NCI-H1417 (cell line): ENCODE data around the gene LEO1.

Experiments
- DNase-seq, 3 experiments: peaks; one replicate each; lab custom pipeline; 2025; lab: John Stamatoyannopoulos, UW

LEO1 gene

DNA sequence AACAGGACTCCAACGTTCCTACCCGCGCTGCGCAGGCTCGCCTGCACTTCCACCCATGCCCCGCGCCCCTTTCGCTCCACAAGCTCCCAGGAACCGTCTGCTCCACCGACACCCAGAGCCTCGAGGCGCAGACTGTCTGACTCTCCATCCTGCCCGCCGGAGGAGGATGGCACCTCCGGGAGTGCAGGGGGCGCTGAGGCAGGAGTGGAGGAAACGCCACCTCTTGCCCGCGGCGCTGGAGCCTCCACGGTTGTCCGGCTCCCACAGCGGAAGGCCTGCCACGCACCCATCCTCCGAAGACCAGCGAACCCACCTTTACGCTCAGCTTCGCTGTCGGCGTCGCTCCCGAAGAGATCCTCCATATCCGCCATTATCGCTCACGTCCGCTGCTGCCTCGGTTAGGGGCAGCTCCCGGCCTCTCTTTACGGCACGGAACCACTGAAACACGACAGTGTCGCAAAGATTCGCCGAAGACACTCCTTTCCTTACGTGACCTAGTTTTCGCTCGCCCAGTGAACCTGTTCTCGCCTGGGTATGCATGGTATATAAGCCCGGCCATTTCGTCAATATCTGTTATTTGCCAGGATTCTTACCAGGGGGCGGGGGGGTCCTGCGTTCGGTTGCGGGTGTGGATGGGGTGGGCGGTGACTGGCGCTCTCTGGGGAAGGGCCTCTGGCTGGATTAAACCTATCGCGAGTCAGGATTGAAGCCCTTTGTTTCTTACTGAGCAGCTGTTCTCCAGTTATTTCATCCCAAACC lies at the start of gene LEO1:
LEO1 (minus strand) TSS at position 404 of the 759 bp plus-strand sequence; CDS start at position 371, 33 bp downstream.
- peak; percentile 90 to 95 (median 94) for DNase-seq

DNA sequence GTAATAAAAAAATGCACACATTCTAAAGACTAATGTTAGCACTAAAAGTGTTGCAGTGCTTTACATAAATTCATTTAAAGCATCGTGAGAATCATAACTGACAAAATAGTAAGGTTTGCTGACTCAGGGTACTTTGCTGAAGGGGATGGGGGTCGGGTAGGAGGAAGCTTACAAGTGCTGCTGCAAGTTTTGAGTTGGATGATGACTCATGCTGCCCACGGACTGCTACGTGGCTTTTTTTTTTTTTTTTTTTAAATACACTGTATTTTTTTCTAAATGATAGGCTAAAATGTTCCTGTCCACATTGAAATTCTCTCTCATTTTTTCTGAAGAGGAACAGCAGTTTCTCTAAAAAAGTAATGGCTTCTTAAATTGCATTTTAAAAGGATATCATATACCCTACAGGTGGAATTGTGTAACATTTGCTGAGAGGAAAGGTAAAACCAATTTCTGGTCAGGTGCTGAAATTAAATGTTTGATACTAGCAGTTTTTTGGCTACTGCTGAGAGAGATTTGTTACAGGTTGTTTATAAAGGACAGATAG lies 49.6 kb upstream of the LEO1 start:
- peak in 1 of 3 experiments; percentile 22 for DNase-seq

DNA sequence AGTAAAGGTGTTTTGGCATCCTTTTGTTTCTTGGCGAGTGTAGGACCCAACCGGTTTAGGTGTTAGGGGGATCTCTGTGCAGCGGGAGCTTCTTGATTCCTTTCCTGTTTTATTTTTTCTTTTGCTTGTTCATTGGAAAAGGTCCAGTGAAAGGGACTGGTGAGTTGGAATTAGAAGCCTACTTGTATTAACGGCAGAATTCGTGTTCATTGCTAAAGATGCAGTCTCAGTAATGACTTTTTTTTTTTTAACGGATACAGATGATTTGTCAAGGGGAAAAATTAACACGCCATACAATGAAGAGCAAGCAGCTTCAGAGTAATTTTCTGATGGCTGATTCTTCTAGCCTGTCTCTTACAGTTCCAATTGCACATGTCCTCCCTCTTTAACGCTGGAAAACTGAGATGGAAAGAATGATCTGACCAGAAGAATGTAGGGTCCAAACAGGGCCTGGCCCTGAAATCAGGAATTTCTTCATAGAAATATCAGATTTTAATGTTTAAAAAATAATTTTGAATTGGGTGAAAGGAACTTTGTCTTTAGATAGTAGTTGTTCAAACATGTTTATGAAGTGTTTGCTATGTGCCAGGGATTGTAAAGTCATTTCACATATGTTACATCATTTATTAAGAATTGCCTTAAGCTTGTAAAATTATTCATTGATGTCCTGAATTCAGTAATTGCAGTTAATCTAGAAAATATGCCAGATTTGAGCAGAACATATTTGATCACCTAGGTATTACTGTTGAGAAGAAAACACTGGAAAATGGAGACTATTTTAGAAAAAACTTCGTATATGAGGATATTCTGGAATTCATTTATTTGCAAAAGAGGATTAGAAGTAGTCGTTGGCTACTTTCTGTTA lies 48.9 kb upstream of the LEO1 start:
- peak in 2 of 3 experiments; percentile 22 to 27 for DNase-seq

DNA sequence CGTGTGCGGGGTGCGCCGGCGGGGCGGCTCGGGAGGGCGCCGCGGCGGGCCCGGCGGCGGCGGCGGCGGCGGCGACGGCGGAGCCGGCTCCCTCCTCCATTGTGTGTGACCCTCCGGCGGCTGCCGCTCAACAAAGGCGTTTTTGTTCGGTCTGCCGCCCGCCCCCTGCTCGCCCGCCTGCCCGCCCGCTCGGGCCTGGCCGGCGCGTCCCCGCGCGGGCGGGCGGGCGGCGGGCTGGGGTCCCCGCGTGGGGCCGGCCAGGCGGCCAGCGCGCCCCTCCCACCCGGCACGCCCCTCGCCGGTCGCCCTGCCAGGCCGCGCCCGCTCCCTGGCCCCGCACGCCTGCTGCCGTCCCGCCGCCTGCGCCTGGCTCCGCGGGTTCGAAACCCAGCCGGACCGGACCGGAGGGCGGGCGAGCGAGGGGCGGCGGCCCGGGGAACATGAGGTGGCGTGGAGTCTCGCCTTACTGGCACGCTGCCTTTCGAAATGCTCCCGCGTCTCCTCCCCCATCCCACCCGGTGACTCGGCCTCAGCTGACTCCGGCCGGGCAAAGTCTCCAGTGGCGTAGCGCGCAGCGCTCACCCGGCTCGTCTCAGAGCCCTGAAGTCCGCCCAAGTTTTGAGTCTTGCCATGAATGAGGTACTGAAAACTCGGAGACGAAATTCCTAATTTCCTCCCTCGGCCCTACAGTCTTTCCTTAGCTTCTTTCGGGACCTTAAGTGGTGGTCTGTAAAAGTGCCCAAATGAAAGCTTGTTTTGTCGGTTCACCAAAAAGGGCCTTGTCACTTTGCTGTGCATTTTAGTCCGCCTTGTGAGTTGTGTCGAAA lies 48.0 kb upstream of the LEO1 start:
- DNase-seq: peak; percentile 42 to 77 (median 73)

DNA sequence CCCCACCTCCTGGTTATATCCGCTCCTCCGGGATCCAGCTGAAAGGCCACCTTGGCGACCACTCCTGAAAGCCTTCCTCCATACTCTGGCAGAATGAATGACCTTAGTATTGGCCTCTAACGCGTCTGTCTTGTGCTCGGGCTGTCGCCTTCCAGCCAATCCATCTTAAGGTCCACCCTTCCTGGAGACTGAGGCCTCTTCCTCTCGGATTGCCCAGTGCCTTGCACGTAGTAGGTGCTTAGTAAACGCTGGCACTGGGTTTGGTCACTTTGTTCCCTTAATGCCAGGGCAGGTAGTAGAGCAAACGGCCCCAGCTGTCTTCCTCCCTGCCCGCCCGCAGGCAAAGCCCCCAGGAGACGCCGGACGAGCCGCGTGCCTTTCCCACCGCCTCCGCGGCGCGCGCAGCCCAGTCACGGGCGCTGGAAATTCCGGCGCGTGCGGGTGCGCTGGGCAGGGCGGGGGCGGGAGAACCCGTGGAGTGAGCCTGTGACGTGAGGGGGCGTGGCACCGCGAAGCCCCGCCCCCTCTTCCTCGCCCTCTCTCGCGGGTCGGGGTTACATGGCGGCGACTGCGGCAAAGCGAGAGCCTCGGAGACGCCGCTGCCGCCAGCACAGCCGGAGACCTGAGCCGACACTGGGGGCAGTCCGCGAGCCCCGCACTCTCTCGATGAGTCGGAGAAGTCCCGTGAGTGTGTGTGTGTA lies 47.3 kb upstream of the LEO1 start, which contains the start of gene MAPK6:
MAPK6 (plus strand) TSS at position 527 of the 701 bp plus-strand sequence. CDS start 27,242 bp downstream, outside the sequence.
- peak; percentile 83 to 89 (median 85) for DNase-seq

DNA sequence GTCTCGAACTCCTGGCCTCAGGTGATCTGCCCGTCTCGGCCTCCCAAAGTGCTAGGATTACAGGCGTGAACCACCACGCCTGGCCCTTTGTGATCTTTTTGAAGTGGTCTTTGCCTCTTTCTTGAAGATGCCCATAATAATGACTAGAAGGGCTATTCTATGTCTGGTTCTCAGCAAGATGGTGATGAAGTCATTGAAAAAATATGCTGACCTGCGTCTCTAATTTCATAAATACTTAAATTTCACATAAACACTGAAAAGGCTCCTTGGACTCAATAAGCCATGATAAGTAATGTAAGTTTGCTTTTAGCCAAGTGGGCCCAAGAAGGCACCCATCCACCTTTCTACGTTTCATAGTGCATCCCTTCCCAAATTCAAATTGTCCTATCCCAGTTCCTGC lies 46.7 kb upstream of the LEO1 start:
- no peak for DNase-seq

DNA sequence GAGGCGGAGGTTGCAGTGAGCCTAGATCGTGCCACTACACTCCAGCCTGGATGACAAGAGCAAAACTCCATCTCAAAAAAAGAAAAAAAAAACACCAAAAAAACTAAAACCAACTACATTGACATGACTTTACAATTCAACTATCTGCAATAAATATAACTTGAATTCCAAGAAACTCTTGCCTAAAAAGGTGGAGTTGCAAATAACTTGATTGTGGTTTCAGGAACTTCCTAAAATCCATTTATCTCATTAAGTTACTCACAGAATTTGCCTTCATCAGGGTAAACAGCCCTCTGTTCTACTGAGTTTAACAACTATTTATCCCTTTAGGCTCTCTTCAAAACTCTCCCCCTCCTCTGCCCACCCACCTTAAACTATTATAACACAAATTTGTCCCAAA lies 44.7 kb upstream of the LEO1 start:
- no peak for DNase-seq

DNA sequence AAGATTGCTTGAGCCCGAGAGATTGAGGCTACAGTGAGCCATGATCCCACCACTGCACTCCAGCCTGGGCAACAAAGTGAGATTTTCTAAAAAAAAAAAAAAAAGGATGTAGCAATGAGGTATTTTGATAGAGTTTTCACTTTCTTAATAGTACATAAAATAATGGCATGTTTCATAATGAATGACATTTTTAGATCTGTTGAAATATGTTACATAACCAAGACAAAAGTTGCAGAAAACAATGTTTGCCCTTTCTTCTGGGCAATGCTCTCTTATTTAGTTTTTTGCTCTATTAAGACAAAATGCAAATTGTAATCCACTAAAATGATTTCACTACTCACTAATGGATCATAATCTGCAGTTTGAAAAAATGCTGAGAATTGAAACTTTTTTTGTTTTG lies 43.0 kb upstream of the LEO1 start:
- no peak for DNase-seq

DNA sequence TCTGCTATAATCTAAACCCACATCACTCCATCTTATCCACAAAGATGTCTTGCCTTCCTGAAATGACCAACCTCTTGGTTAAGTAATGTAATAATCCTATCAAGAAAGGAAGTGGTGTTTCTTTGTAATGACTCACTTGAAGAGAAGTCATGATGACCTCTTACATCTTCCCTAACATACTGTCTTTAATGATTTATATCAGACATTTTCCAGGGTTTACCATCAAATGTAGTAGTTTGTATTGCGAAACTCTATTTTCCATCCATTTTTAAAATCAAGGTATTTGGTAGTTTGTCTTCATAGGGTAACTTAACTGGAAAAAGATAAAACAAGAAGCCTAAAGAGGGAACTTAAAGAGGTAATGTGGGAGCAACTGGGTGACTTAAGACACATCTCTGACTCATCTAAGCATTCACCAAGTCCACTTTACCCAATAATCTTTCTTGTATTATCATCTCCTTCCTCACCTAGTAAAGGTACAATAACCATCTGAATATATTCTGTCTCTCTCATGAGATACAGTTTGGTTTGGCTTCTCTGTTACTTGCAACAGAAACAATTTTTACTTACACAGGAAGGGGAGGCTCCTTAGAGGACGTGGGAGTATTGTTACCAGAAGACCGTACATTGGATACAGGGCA lies 41.7 kb upstream of the LEO1 start:
- DNase-seq: no peak

DNA sequence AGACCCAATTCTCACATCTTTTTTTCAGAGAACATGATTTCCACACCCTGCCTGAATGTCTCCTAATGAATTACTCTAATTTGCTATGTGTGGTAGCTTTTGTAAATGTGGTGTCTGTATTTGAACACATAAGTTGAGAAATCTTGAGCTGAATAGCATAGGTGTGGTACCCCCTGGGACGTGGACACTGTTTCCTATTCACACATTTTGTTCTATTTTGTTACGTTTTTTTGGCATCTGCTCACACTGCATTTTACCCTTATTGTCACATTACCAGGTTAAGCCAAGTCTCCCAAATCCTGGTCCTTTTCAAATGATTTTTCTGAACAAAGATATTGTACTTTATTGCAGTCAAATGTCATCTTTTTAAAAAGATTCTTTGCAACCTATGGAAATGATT lies 40.6 kb upstream of the LEO1 start:
- DNase-seq: no peak

DNA sequence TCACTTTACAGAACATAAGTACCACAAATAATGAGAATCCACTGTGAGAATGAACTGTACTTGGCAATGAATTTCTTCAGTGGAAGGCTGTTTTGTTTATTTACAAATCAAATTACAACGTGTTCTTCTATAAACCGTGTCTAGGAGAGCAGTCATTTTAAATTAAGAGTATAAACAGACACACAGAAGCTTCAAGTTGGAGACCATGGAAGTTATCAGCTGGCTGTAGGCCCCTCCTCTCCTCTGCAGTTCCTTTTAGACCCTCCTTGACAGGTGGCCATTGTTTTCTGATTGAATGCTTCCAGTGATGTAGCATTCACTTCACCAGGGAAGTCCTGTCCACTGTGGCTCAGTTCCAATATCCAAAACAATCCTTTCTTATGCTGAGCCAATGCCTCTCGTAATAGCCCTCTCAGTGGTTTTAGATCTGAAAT lies 40.1 kb upstream of the LEO1 start:
- DNase-seq: peak in 2 of 3 experiments; percentile 2 to 56

DNA sequence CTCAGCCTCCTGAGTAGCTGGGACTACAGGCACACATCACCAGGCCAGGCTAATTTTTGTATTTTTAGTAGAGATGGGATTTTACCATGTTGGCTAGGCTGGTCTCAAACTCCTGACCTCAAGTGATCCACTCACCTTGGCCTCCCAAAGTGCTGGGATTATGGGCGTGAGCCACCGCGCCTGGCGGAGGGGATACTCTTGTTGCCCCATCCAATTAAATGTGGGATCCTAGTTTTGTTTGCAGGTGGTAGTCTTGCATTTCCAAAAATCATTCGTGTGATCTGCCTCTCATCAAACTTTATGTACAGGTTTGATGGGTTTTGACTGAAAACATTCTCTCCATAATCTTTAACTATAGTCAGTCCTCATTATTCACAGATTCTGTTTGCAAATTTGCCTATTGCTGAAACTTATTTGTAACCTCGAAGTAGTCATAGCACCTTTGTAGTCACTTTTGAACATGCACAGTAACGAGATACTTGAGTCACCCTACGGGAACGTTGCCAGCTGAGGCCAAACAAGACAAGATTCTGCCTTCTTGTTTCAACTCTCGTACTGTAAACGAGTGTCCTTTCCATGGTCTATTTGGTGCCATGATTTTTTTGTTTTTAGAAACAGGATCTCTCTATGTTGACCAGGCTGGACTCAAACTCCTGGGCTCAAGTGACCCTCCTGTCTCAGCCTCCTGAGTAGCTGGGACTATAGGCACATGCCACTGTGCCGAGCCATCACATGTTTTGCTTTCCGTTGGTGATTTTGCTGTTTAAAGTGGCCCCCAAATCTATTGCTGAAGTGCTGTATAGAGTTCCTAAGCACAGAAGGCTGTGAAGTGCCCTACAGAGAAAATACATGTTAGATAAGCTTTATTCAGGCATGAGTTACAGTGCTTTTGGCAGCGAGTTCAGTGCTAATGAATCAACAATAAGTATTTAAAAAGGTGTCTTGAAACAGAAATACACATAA lies 39.3 kb upstream of the LEO1 start:
- DNase-seq: no peak

DNA sequence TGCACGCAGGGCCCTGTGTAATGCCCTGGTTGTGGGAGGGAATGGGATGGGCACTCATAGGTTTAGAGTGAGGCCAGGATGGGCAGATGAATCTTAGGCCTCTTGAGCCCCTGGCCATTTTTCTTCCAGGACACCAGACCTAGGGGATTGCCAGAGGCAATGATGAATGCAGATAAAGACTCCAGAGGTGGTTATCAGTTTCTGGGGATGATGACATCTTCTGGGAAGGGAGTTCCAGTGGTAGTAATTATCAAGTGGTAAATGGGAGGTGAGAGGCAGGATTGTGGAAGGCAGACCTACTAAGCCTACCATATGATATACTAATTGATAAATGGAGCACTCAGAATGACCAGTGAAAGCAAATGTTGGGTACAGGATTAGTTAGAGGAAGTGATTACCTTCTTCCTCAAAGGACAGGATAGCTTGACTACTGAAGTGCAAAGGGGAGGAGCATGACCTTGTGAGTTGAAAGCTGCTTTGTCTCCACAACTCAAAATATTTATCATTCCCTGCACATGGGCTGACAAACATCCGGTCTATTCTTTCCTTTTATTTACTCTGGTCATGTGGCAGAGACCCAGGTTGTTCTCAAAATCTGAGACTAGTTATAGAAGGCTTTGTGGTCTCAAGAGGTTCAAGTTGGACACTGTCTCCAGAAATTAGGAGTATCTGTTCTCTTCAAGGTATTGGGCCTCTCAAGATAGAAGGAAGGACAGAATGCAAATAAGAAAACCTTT lies 37.3 kb upstream of the LEO1 start:
- peak in 2 of 3 experiments; percentile 3 to 57 for DNase-seq

DNA sequence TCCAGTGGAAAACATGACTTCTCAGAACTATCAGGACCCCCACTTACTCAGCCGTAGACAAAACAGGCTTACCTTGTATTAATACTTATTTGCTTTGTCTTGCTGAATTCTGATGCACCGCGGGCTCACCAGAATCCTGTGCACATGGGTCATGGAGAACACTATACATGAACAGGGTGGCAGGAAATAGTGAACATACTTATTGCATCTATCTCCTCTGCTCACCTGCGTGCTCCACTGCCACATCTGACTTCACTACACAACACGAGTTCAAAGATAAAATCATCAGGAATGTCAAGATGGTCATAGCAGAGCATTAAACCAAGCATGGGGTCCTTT lies 36.8 kb upstream of the LEO1 start:
- DNase-seq: no peak

DNA sequence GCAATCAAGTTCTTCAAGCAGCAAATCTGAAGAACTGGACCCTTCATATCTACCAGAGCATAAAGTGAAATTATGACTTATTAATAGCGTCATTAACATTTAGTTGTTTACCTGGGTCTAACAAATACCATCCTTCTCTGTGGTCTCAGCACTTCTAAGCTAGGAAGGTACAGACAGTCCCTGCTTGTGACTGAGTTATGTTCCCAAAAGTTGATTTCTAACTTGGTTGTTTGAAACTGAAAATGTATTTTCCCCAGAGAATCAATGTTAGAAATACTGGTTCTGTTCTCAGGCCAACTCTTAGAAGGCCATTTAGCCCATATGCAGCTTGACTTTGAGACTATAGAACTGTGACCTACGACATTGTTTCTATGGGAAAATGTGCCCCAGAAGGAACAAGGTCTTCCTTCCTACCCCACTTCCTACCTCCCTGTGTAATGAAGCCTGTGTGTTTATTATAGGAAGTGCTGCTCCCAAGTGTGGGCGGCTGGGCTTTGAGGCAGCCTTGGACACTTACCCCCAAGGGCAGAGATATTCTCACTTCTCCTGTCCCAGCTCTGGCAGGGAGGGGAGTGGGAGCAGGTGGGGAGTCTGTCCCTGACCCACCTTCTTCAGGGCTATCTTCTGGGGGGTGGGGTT lies 35.2 kb upstream of the LEO1 start:
- DNase-seq: no peak

DNA sequence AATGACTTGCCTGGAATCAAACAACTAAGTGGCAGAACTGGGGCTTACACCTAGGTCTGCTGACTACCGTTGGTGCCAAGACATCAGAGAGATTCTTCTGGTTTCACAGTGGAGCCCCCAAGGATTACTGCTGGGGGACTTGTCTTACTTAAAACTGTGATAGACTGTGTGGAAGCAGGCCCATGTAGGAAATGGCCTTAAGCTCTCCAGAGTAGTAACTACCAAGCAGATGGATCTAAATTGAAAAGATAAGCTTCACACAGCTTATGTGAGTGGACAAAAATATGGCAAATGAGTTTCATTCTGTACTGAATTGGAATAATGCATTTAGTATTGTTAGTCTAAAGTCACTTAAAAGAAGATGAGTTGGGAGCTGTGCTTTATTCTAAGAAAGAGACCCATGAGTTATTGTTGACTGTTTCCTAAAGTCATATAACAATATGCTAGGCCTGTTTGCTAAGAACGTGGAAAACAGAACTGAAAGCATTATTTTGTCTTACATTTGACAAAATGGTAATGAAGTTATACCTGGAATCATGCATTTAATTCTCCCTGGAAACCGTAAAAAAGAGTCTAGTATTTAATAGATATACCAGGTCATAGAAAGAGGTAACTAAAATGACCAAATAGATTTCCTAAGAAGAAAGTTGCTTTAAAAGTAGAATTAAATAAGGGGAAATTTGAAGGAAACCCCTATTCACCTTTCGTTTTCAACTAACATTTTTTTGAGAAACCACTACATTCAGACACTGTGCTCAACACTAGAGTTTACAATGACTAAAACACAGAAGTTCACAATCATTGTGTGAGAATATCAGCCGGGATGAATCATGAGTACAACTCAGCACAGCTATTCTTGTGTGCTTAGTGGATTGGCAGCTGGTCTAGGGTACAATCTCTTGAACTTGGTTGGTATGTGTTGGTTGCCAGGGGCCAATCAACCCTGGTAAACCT lies 34.4 kb upstream of the LEO1 start:
- no peak for DNase-seq

DNA sequence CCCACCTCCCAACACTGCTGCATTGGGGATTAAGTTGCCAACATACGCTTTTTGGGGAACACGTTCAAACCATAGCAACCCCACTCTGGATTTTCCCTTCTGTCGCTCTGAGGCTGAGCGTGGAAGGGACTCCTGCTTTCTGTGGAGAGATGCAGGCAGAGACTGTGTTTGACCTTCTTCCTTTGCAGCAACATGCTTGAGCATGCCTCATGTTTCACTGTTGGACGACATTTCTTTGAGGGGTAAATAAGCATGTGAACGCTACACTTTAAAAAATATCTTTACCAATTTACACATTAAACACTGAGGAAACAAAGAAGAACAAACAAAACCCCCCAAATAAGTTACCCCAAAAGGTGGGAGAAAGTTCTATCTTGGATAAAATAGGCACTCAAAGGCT lies 33.2 kb upstream of the LEO1 start:
- DNase-seq: no peak
